HEK293 (cell line): Measurements from ENCODE around the gene DIDO1.

Source experiments
- CTCF ChIA-PET: fragments of 350-600 bp; formaldehyde crosslinking; extraction: SDS; loops from one replicate; lab custom pipeline; 2021; ENCODE audit warnings: antibody characterized with exemption; lab: Yijun Ruan, JAX
- POLR2A ChIA-PET: fragments of 300-600 bp; formaldehyde crosslinking; extraction: SDS; loops from one replicate; lab custom pipeline; 2020; ENCODE audit warnings: antibody characterized with exemption, inconsistent platforms; lab: Yijun Ruan, JAX
- H3K27ac ChIP-seq: fragments of 200-500 bp; sonication (Bioruptor generic); 2 replicates; pipeline ENCODE4 v1.5.1; 2014; ENCODE audit warnings: low read depth, low read length, control low read depth, inconsistent platforms; ENCODE audit errors: extremely low read depth
- H3K36me3 ChIP-seq, 2 experiments: fragments of 200-500 bp in 1 of 2; sonication (Bioruptor generic) in 1 of 2; 1 replicate in 1 of 2; 2 replicates in 1 of 2; pipeline ENCODE4 v1.5.1; 2014 to 2017; ENCODE audit warnings: inconsistent platforms in 2 of 2, low read length in 2 of 2; ENCODE audit not compliant: control insufficient read depth in 2 of 2, insufficient read depth in 1 of 2
- H3K4me1 ChIP-seq: fragments of 200-500 bp; sonication (Bioruptor generic); 2 replicates; pipeline ENCODE4 v1.5.1; 2014; ENCODE audit warnings: mild to moderate bottlenecking, low read length, inconsistent platforms; ENCODE audit not compliant: control insufficient read depth, insufficient read depth
- H3K4me3 ChIP-seq: 2 replicates; pipeline ENCODE4 v1.5.1; 2011; ENCODE audit warnings: low read depth, mild to moderate bottlenecking, control low read depth, low read length, moderate library complexity
- H3K9me3 ChIP-seq: fragments of 200-500 bp; sonication (Bioruptor generic); 2 replicates; pipeline ENCODE4 v1.5.1; 2014; ENCODE audit warnings: low read depth, low read length, inconsistent platforms; ENCODE audit not compliant: control insufficient read depth, insufficient read depth
- BCL11B ChIP-seq: fragments of 450-650 bp; formaldehyde crosslinking; IDR thresholded peaks from 2 replicates; pipeline ENCODE4 v1.5.1; 2016; ENCODE audit warnings: low read depth, missing biosample characterization, missing genetic modification characterization
- IKZF3 ChIP-seq: fragments of 450-650 bp; IDR thresholded peaks from 2 replicates; pipeline ENCODE4 v1.5.0; 2018; ENCODE audit warnings: missing biosample characterization, mild to moderate bottlenecking, missing genetic modification characterization, moderate library complexity
- SCRT2 ChIP-seq: fragments of 450-650 bp; formaldehyde crosslinking; IDR thresholded peaks from 2 replicates; pipeline ENCODE4 v1.5.1; 2016; ENCODE audit warnings: missing biosample characterization, missing genetic modification characterization
- ZEB2 ChIP-seq: fragments of 450-650 bp; formaldehyde crosslinking; IDR thresholded peaks from 2 replicates; pipeline ENCODE4 v1.5.1; 2016; ENCODE audit warnings: missing biosample characterization, missing genetic modification characterization
- ZIC2 ChIP-seq: fragments of 450-650 bp; formaldehyde crosslinking; IDR thresholded peaks from 2 replicates; pipeline ENCODE4 v1.5.1; 2016; ENCODE audit warnings: missing biosample characterization, missing genetic modification characterization
- ZNF10 ChIP-seq: fragments of 450-650 bp; formaldehyde crosslinking; IDR thresholded peaks from 2 replicates; pipeline ENCODE4 v1.5.1; 2017; ENCODE audit warnings: missing biosample characterization, missing genetic modification characterization
- ZNF148 ChIP-seq: fragments of 450-650 bp; formaldehyde crosslinking; IDR thresholded peaks from 2 replicates; pipeline ENCODE4 v1.5.0; 2017; ENCODE audit warnings: missing biosample characterization, missing genetic modification characterization, borderline replicate concordance
- ZNF311 ChIP-seq: fragments of 450-650 bp; formaldehyde crosslinking; IDR thresholded peaks from 2 replicates; pipeline ENCODE4 v1.5.1; 2017; ENCODE audit warnings: missing biosample characterization, missing genetic modification characterization, borderline replicate concordance
- ZNF423 ChIP-seq: fragments of 450-650 bp; formaldehyde crosslinking; IDR thresholded peaks from 2 replicates; pipeline ENCODE4 v1.5.1; 2016; ENCODE audit warnings: missing biosample characterization, missing genetic modification characterization
- ZNF433 ChIP-seq: fragments of 450-650 bp; formaldehyde crosslinking; IDR thresholded peaks from 2 replicates; pipeline ENCODE4 v1.5.1; 2016; ENCODE audit warnings: missing biosample characterization, missing genetic modification characterization, low read depth
- ZNF488 ChIP-seq: fragments of 450-650 bp; formaldehyde crosslinking; IDR thresholded peaks from 2 replicates; pipeline ENCODE4 v1.5.1; 2016; ENCODE audit warnings: missing biosample characterization, missing genetic modification characterization
- ZNF621 ChIP-seq: fragments of 450-650 bp; formaldehyde crosslinking; IDR thresholded peaks from 2 replicates; pipeline ENCODE4 v1.5.1; 2017; ENCODE audit warnings: missing biosample characterization, missing genetic modification characterization
- ZNF660 ChIP-seq: fragments of 450-650 bp; IDR thresholded peaks from 2 replicates; pipeline ENCODE4 v1.5.1; 2018; ENCODE audit warnings: missing biosample characterization, mild to moderate bottlenecking, missing genetic modification characterization
- ZNF707 ChIP-seq: fragments of 450-650 bp; formaldehyde crosslinking; IDR thresholded peaks from 2 replicates; pipeline ENCODE4 v1.5.1; 2016; ENCODE audit warnings: missing biosample characterization, missing genetic modification characterization
- ZNF76 ChIP-seq: fragments of 450-650 bp; formaldehyde crosslinking; IDR thresholded peaks from 2 replicates; pipeline ENCODE4; 2016; ENCODE audit warnings: low read depth, missing biosample characterization, missing genetic modification characterization, borderline replicate concordance
- TF ChIP-seq, protein P1 (sequence below): fragments of 450-650 bp; formaldehyde crosslinking; IDR thresholded peaks from 2 replicates; pipeline ENCODE4 v1.5.1; 2016; ENCODE audit warnings: missing biosample characterization, missing genetic modification characterization
- TF ChIP-seq, protein P2 (sequence below): fragments of 450-650 bp; formaldehyde crosslinking; IDR thresholded peaks from 2 replicates; pipeline ENCODE4 v1.5.1; 2017; ENCODE audit warnings: missing biosample characterization, missing genetic modification characterization
- TF ChIP-seq, protein P3 (sequence below): fragments of 450-650 bp; formaldehyde crosslinking; IDR thresholded peaks from 2 replicates; pipeline ENCODE4 v1.5.1; 2017; ENCODE audit warnings: missing biosample characterization, missing genetic modification characterization

DIDO1 gene

GRCh38 chr20:62969939-62970306 lies 43.6 kb upstream of the DIDO1 start:
- no peaks in the 10 kb centered on the region for H3K36me3 ChIP-seq
- POLR2A ChIA-PET, result no interaction called here
- no peak overlapping the region for H3K4me3 ChIP-seq
- no peak for TF ChIP-seq ZEB2
- no peak for TF ChIP-seq ZNF660 (tag by site-specific recombination)
- H3K4me1 ChIP-seq, result no peaks in the 10 kb centered on the region
- H3K9me3 ChIP-seq, result no peaks in the 10 kb centered on the region
- no peak overlapping the region for H3K27ac ChIP-seq
- CTCF ChIA-PET, result interaction anchor here (1.1 to 1.9 kb wide), 2 partner anchors 8 to 39 kb away, joined by 3 to 6 read pairs; no protein-coding TSS in a partner anchor

DNA sequence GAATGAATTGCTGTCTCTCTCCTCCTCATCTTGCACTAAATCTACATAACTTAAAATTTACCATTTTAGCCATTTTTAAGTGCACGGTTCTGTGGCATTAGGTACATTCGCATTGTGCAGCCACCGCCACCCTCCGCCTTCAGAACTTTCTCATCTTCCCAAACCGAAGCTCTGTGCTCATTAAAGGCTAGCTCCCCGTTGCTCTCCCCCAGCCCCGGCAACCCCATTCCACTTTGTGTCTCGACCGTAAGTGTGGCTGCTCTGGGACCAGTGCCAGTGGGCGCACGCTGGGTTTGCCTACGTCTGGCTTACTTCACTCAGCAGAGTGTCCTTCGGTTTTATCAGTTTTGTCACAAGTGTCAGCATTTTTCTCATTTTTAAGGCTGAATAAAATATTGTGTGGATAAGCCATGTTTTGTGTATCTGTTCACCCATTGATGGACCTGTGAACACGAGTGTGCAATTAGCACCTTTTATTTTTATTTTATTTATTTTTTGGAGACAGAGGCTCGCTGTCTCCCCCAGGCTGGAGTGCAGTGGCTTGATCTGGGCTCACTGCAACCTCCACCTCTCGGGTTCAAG lies 43.0 kb upstream of the DIDO1 start:
- Histone ChIP-seq H3K9me3 (no peaks in the 10 kb centered on the region), H3K27ac (no peak overlapping the region), H3K4me1 (no peaks in the 10 kb centered on the region), H3K4me3 (no peak overlapping the region)
- ChIA-PET POLR2A (no interaction called here), CTCF (no interaction called here)
- TF ChIP-seq ZIC2 (tag by site-specific recombination) (peak; percentile 51; the same call in 1 of the 2 replicates), ZNF10 (tag by site-specific recombination) (no peak)
- TF ChIP-seq, all 188 proteins: peak for 1
- H3K36me3 ChIP-seq, result no peaks in the 10 kb centered on the region

DNA sequence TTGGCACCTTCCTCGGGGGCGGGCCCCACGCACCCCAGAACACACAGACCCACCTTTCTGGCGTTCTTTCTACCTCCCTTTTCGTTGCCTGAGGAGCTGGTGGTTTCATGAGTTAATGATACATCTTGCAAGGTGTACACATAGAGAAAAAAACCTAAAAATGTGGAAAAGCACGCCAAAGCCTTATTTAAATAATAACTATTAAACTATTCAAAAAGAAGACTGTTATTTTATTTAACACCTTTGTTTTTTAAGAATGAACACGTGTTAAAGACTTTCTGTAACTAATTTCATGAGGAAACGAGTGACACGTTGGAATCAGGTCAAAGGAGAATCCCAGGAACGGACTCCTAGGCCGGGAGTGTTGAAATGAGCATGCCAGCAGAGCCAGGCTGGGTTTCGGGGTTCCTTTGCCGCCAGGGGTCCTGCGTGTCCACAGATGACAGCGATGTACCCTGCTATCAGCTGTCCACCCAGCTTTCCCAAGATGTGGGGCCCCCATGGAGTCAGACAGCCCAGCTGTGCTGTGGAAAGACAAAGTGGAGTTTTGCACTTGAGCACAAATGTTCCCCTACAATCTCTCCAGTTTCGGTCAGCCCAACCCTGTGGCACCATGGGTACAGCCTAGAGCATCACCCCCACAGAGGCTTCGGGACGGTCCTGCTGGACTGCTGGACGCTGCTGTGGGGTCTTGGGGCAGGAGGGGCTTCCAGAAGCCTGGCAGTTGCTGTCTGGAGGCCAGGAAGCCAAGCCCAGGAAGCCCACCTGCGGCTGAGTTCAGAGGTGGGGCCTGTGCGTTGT lies 42.3 kb upstream of the DIDO1 start:
- CTCF ChIA-PET, result no interaction called here

GRCh38 chr20:62967628-62968351 lies 41.5 kb upstream of the DIDO1 start:
- POLR2A ChIA-PET, result no interaction called here
- Histone ChIP-seq H3K27ac (no peak overlapping the region), H3K4me3 (no peak overlapping the region), H3K9me3 (no peaks in the 10 kb centered on the region), H3K4me1 (no peaks in the 10 kb centered on the region), H3K36me3 (no peaks in the 10 kb centered on the region)
- CTCF ChIA-PET, result no interaction called here
- TF ChIP-seq, protein P1, sequence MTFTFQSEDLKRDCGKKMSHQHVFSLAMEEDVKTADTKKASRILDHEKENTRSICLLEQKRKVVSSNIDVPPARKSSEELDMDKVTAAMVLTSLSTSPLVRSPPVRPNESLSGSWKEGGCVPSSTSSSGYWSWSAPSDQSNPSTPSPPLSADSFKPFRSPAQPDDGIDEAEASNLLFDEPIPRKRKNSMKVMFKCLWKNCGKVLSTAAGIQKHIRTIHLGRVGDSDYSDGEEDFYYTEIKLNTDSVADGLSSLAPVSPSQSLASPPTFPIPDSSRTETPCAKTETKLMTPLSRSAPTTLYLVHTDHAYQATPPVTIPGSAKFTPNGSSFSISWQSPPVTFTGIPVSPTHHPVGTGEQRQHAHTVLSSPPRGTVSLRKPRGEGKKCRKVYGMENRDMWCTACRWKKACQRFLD (tag by site-specific recombination), result no peak
- no peak for TF ChIP-seq ZNF621
- no peak for TF ChIP-seq IKZF3 (tag by site-specific recombination)
- no peak for TF ChIP-seq ZNF148
- no peak for TF ChIP-seq ZNF707
- TF ChIP-seq, protein P2, sequence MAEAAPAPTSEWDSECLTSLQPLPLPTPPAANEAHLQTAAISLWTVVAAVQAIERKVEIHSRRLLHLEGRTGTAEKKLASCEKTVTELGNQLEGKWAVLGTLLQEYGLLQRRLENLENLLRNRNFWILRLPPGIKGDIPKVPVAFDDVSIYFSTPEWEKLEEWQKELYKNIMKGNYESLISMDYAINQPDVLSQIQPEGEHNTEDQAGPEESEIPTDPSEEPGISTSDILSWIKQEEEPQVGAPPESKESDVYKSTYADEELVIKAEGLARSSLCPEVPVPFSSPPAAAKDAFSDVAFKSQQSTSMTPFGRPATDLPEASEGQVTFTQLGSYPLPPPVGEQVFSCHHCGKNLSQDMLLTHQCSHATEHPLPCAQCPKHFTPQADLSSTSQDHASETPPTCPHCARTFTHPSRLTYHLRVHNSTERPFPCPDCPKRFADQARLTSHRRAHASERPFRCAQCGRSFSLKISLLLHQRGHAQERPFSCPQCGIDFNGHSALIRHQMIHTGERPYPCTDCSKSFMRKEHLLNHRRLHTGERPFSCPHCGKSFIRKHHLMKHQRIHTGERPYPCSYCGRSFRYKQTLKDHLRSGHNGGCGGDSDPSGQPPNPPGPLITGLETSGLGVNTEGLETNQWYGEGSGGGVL (tag by site-specific recombination), result no peak
- no peak for TF ChIP-seq ZNF488 (tag by site-specific recombination)
- no peak for TF ChIP-seq ZNF311 (tag by site-specific recombination)
- TF ChIP-seq BCL11B (tag by site-specific recombination), result no peak
- no peak for TF ChIP-seq ZNF433 (tag by site-specific recombination)
- TF ChIP-seq ZNF423 (tag by site-specific recombination), result no peak
- TF ChIP-seq ZIC2 (tag by site-specific recombination), result no peak

More for the DNA sequence above, 42.3 kb upstream of the DIDO1 start:
- TF ChIP-seq ZNF76 (tag by site-specific recombination), result no peak
- TF ChIP-seq, protein P3, sequence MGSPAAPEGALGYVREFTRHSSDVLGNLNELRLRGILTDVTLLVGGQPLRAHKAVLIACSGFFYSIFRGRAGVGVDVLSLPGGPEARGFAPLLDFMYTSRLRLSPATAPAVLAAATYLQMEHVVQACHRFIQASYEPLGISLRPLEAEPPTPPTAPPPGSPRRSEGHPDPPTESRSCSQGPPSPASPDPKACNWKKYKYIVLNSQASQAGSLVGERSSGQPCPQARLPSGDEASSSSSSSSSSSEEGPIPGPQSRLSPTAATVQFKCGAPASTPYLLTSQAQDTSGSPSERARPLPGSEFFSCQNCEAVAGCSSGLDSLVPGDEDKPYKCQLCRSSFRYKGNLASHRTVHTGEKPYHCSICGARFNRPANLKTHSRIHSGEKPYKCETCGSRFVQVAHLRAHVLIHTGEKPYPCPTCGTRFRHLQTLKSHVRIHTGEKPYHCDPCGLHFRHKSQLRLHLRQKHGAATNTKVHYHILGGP (tag by site-specific recombination), result no peak
- TF ChIP-seq SCRT2 (tag by site-specific recombination), result peak; percentile 36; the same call in 1 of the 2 replicates
- TF ChIP-seq, all 188 proteins: peak for 1
- no peak overlapping the region for H3K4me3 ChIP-seq
- POLR2A ChIA-PET, result no interaction called here
- no peaks in the 10 kb centered on the region for H3K9me3 ChIP-seq
- H3K36me3 ChIP-seq, result no peaks in the 10 kb centered on the region
- H3K27ac ChIP-seq, result no peak overlapping the region
- H3K4me1 ChIP-seq, result no peaks in the 10 kb centered on the region
